HepG2 (cell line): ENCODE data around the gene PDCD2L. TPM values are rescaled to one million over a fixed set of nuclear protein-coding genes. Genes with fewer than 3 reads are reported as not detected.

Source experiments
- CREB1 ChIP-seq, 2 experiments: fragments of 450-650 bp in 1 of 2; IDR thresholded peaks; 2 replicates each; pipeline ENCODE4 v1.6.1; 2016 to 2017; ENCODE audit warnings: control low read depth in 1 of 2, mild to moderate bottlenecking in 1 of 2, missing compliant biosample characterization in 1 of 2, missing genetic modification characterization in 1 of 2
- NFYC ChIP-seq: IDR thresholded peaks from 2 replicates; pipeline ENCODE4 v1.6.1; 2016; ENCODE audit warnings: missing genetic modification reagents, missing compliant biosample characterization
- SP4 ChIP-seq: sonication (generic); formaldehyde crosslinking; IDR thresholded peaks from 2 replicates; pipeline ENCODE4 v1.8.1; 2023; ENCODE audit warnings: mild to moderate bottlenecking, missing genetic modification reagents
- TARDBP ChIP-seq: sonication (generic); formaldehyde crosslinking; IDR thresholded peaks from 2 replicates; pipeline ENCODE4 v1.8.0; 2022; ENCODE audit warnings: mild to moderate bottlenecking, missing genetic modification reagents
- ZNF317 ChIP-seq: sonication (generic); formaldehyde crosslinking; IDR thresholded peaks from 2 replicates; pipeline ENCODE4 v1.5.0; 2020; ENCODE audit warnings: mild to moderate bottlenecking, missing genetic modification reagents
- ZNF367 ChIP-seq: sonication (generic); formaldehyde crosslinking; IDR thresholded peaks from 2 replicates; pipeline ENCODE4 v1.4.0; 2020; ENCODE audit warnings: missing genetic modification reagents, borderline replicate concordance
- ZNF460 ChIP-seq: sonication (generic); formaldehyde crosslinking; IDR thresholded peaks from 2 replicates; pipeline ENCODE4 v1.5.1; 2020; ENCODE audit warnings: missing genetic modification reagents, mild to moderate bottlenecking, borderline replicate concordance
- ZNF567 ChIP-seq: sonication (generic); formaldehyde crosslinking; IDR thresholded peaks from 2 replicates; pipeline ENCODE4 v1.8.1; 2023; ENCODE audit warnings: mild to moderate bottlenecking, missing genetic modification reagents, borderline replicate concordance
- polyA plus RNA-seq, 8 experiments: library from polyadenylated mRNA; depleted of rRNA in 3 of 8; stranded (reverse) in 7 of 8; unstranded in 1 of 8; fragments of >200 nt; fragmentation: Illumina TruSeq in 4 of 8; extraction: Trizol in 4 of 8; gene quantifications; 2 replicates each; pipeline versions ENCODE4 v1.2.1 to v1.2.3, GENCODE V29; 2011 to 2016; ENCODE audit warnings: low read depth in 4 of 8, missing spikeins in 1 of 8, mixed read lengths in 1 of 8; ENCODE audit not compliant: insufficient read depth in 1 of 8
- total RNA-seq, 5 experiments: library from RNA; depleted of rRNA; stranded (reverse); fragments of >200 nt; fragmentation: Illumina TruSeq; extraction: Trizol; gene quantifications; 2 replicates each; pipeline ENCODE4 v1.2.3, GENCODE V29; 2016; ENCODE audit warnings: low read depth in 1 of 5
- TF ChIP-seq, protein P1 (sequence below), 2 experiments: fragments of 450-650 bp in 1 of 2; sonication (generic) in 1 of 2; formaldehyde crosslinking in 1 of 2; IDR thresholded peaks; 2 replicates each; pipeline versions ENCODE4 v1.6.1 to v1.8.0; 2016 to 2022; ENCODE audit warnings: antibody characterized with exemption in 1 of 2, mild to moderate bottlenecking in 1 of 2, missing genetic modification reagents in 1 of 2
- TF ChIP-seq, protein P2 (sequence below): sonication (generic); formaldehyde crosslinking; IDR thresholded peaks from 2 replicates; pipeline ENCODE4 v1.5.0; 2020; ENCODE audit warnings: missing genetic modification reagents, mild to moderate bottlenecking, borderline replicate concordance

Gene PDCD2L
- total and polyA plus RNA-seq, 2 of the 13 experiments (the other 11 are each of a cell fraction or from before 2014, with no cell fraction given) = 29.3 to 35.2 TPM

DNA sequence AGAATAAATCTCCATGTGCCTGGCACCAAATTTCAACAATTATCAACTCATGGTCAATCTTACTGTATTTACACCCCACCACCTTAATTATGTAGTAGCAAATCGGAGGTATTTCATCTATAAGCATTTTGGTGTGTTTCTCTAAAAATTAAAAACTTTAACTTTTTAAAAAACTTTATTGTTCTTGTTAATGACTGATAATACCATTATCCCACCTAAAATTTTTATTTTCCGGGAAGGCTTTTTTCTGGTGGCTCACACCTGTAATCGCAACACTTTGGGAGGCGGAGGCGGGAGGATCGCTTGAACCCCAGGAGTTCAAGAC, 453 bp upstream of the PDCD2L start (continued):
- TF ChIP-seq, protein P1, sequence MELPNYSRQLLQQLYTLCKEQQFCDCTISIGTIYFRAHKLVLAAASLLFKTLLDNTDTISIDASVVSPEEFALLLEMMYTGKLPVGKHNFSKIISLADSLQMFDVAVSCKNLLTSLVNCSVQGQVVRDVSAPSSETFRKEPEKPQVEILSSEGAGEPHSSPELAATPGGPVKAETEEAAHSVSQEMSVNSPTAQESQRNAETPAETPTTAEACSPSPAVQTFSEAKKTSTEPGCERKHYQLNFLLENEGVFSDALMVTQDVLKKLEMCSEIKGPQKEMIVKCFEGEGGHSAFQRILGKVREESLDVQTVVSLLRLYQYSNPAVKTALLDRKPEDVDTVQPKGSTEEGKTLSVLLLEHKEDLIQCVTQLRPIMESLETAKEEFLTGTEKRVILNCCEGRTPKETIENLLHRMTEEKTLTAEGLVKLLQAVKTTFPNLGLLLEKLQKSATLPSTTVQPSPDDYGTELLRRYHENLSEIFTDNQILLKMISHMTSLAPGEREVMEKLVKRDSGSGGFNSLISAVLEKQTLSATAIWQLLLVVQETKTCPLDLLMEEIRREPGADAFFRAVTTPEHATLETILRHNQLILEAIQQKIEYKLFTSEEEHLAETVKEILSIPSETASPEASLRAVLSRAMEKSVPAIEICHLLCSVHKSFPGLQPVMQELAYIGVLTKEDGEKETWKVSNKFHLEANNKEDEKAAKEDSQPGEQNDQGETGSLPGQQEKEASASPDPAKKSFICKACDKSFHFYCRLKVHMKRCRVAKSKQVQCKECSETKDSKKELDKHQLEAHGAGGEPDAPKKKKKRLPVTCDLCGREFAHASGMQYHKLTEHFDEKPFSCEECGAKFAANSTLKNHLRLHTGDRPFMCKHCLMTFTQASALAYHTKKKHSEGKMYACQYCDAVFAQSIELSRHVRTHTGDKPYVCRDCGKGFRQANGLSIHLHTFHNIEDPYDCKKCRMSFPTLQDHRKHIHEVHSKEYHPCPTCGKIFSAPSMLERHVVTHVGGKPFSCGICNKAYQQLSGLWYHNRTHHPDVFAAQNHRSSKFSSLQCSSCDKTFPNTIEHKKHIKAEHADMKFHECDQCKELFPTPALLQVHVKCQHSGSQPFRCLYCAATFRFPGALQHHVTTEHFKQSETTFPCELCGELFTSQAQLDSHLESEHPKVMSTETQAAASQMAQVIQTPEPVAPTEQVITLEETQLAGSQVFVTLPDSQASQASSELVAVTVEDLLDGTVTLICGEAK (IDR thresholded peaks at IDR 0.05) = peak; percentile 51
- TF ChIP-seq, protein P1 (CRISPR knock-in tag; IDR thresholded peaks at IDR 0.05) = peak; percentile 59
- TF ChIP-seq TARDBP = no peak
- 0 out of 2 replicates have a peak, but pooled peaks have one; percentile 51 for TF ChIP-seq ZNF460 (CRISPR knock-in tag)
- TF ChIP-seq, protein P2, sequence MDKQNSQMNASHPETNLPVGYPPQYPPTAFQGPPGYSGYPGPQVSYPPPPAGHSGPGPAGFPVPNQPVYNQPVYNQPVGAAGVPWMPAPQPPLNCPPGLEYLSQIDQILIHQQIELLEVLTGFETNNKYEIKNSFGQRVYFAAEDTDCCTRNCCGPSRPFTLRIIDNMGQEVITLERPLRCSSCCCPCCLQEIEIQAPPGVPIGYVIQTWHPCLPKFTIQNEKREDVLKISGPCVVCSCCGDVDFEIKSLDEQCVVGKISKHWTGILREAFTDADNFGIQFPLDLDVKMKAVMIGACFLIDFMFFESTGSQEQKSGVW (CRISPR knock-in tag) = no peak
- TF ChIP-seq CREB1 (IDR thresholded peaks at IDR 0.05) = no peak
- no peak for TF ChIP-seq CREB1 (CRISPR knock-in tag; IDR thresholded peaks at IDR 0.05)
- no peak for TF ChIP-seq NFYC (CRISPR knock-in tag)
- no peak for TF ChIP-seq ZNF567 (CRISPR knock-in tag)
- no peak for TF ChIP-seq SP4
- no peak for TF ChIP-seq ZNF317 (CRISPR knock-in tag)
- TF ChIP-seq ZNF367 (CRISPR knock-in tag) = no peak
- TF ChIP-seq, all 625 proteins: peak for 3
